ENCODE results near the gene ZBTB21.

Gene ZBTB21

GRCh38 chr21:41992576-41992975 is 17.6 kb downstream of the ZBTB21 start:
- DNase-seq (ENCODE audit: low read depth), result no peak

- DNase-seq (ENCODE audit: low read depth), result no peak
Measured at GRCh38 chr21:41991659-41992058, 18.5 kb downstream of the ZBTB21 start.

- no peak for DNase-seq (ENCODE audit: low read depth)
Measured at GRCh38 chr21:41989698-41990097, 20.5 kb downstream of the ZBTB21 start.

- DNase-seq (ENCODE audit: low read depth), result no peak
Measured at GRCh38 chr21:41987310-41987709, 22.9 kb downstream of the ZBTB21 start.

GRCh38 chr21:41985662-41986416 is 24.3 kb downstream of the ZBTB21 start:
- DNase-seq (ENCODE audit: low read depth), result no peak

- no peak for DNase-seq (ENCODE audit: low read depth)
Measured at GRCh38 chr21:41983229-41983628, 26.9 kb downstream of the ZBTB21 start.

GRCh38 chr21:41980561-41980960 is 29.6 kb downstream of the ZBTB21 start:
- no peak for DNase-seq (ENCODE audit: low read depth)

GRCh38 chr21:41979751-41980369 is 30.3 kb downstream of the ZBTB21 start:
- no peak for DNase-seq (ENCODE audit: low read depth)

- DNase-seq (ENCODE audit: low read depth), result no peak
Measured at GRCh38 chr21:41979335-41979734, 30.8 kb downstream of the ZBTB21 start.

- DNase-seq (ENCODE audit: low read depth), result no peak
Measured at GRCh38 chr21:41977034-41977950, 32.9 kb downstream of the ZBTB21 start.

GRCh38 chr21:41976611-41977010 is 33.5 kb downstream of the ZBTB21 start:
- no peak for DNase-seq (ENCODE audit: low read depth)

GRCh38 chr21:41975391-41976272 is 34.5 kb downstream of the ZBTB21 start:
- DNase-seq (ENCODE audit: low read depth), result no peak

GRCh38 chr21:41974752-41975053 is 35.5 kb downstream of the ZBTB21 start:
- DNase-seq (ENCODE audit: low read depth), result no peak

GRCh38 chr21:41973861-41974751 is 36.1 kb downstream of the ZBTB21 start:
- DNase-seq (ENCODE audit: low read depth), result no peak

- no peak for DNase-seq (ENCODE audit: low read depth)
Measured at GRCh38 chr21:41973427-41973831, 36.7 kb downstream of the ZBTB21 start.

- DNase-seq (ENCODE audit: low read depth), result no peak
Measured at GRCh38 chr21:41972511-41973205, 37.5 kb downstream of the ZBTB21 start.

GRCh38 chr21:41971891-41972290 is 38.3 kb downstream of the ZBTB21 start:
- DNase-seq (ENCODE audit: low read depth), result no peak

GRCh38 chr21:41970751-41971653 is 39.2 kb downstream of the ZBTB21 start:
- DNase-seq (ENCODE audit: low read depth), result no peak

GRCh38 chr21:41970106-41970391 is 40.1 kb downstream of the ZBTB21 start:
- no peak for DNase-seq (ENCODE audit: low read depth)

Measured in activated T-cell treated with anti-CD3 and anti-CD28 coated beads for 1 hour (primary cell).